Heart right ventricle (tissue), 16 donors: ENCODE results near the gene SLC35D3. TPM values are rescaled to one million over a fixed set of nuclear protein-coding genes. Genes with fewer than 3 reads are reported as not detected.

Source experiments
- ATAC-seq, 8 donors: fragments of 200-7000 bp; cut with Tn5 transposase; one replicate each; pipeline ENCODE4 v1.9.1; 2020; ENCODE audit warnings: mild to moderate bottlenecking in 8 of 8, moderate library complexity in 8 of 8, moderate number of reproducible peaks in 1 of 8
- DNase-seq, 2 donors: peaks; one replicate each; pipeline ENCODE4 v3.0.0-alpha.2; 2020
- H3K27ac ChIP-seq, 10 donors: fragments of 200-600 bp; sonication (generic) in 2 of 10; one replicate each; pipeline versions ENCODE4 v1.5.0 to v1.8.0; 2020 to 2022; ENCODE audit warnings: mild to moderate bottlenecking in 3 of 10
- H3K27me3 ChIP-seq, 7 donors: fragments of 200-600 bp; one replicate each; pipeline ENCODE4 v1.8.0; 2021 to 2022; ENCODE audit warnings: mild to moderate bottlenecking in 2 of 7
- H3K36me3 ChIP-seq, 9 donors: fragments of 200-600 bp; sonication (generic) in 1 of 9; one replicate each; pipeline versions ENCODE4 v1.5.0 to v1.8.0; 2020 to 2022; ENCODE audit warnings: mild to moderate bottlenecking in 2 of 9
- H3K4me1 ChIP-seq, 9 donors: fragments of 200-600 bp; sonication (generic) in 1 of 9; one replicate each; pipeline versions ENCODE4 v1.5.0 to v1.8.0; 2020 to 2022; ENCODE audit warnings: mild to moderate bottlenecking in 4 of 9
- H3K4me3 ChIP-seq, 10 donors: fragments of 200-600 bp; sonication (generic) in 2 of 10; one replicate each; pipeline versions ENCODE4 v1.5.0 to v1.8.0; 2020 to 2022; ENCODE audit warnings: mild to moderate bottlenecking in 7 of 10, moderate library complexity in 2 of 10
- H3K9me3 ChIP-seq, 11 donors: fragments of 200-600 bp in 10 of 11; sonication (generic) in 2 of 11; one replicate each; pipeline versions ENCODE4 v1.5.0 to v1.8.0; 2013 to 2022; ENCODE audit warnings: mild to moderate bottlenecking in 2 of 11, control low read depth in 1 of 11, moderate library complexity in 1 of 11
- CTCF ChIP-seq, 9 donors: fragments of 200-600 bp; sonication (generic) in 2 of 9; IDR thresholded peaks; one replicate each; pipeline versions ENCODE4 v1.5.0 to v1.8.0; 2021 to 2022; ENCODE audit warnings: antibody characterized with exemption in 9 of 9, mild to moderate bottlenecking in 5 of 9, moderate library complexity in 1 of 9
- WGBS, 2 donors: extraction: QIAGEN DNeasy Blood & Tissue Kit; methylation state at CpG; one replicate each; pipeline ENCODE4 v1.1.7; 2013; ENCODE audit warnings: inconsistent platforms in 1 of 2; 5-methylcytosine and 5-hydroxymethylcytosine counted together
- intact Hi-C, 10 donors: fragments of 100-400 bp; cut with DNase I; formaldehyde crosslinking; loops; one replicate each; pipeline versions ENCODE4 v1.11.1 to v1.14.2; 2022
- polyA plus RNA-seq, 2 donors: library from polyadenylated mRNA; stranded (reverse); fragments of 200-250 nt; gene quantifications; one replicate each; pipeline ENCODE4 v1.2.3, GENCODE V29; 2013
- total RNA-seq, 10 donors: library from RNA; stranded (reverse); fragmentation: NEBNext Ultra II Directional in 3 of 10; extraction: Animal tissue kit (Norgen Biotek cat#: 25700) in 3 of 10; gene quantifications; one replicate each; pipeline versions ENCODE4 v1.2.1 to v1.2.4, GENCODE V29; 2021 to 2023
- donor health status: Arrhythmogenic right ventricular cardiomyopathy.
- donor health status: ischemic (EF 13 %, LVEDD 7.1; RV severe dilation, severe dysfunction).
- donor health status: healthy with polysubstance abuse.
- donor health status: DM: no; HTN: yes; CAD: no.
- donor health status: DM: no; HTN: no; CAD: no.
- donor health status: ischemic (EF 25% LVEDD 6.9; RV normal size, moderate dysfunction).
- donor health status: ischemic (EF 25% LVEDD 5.7; RV mildly dilated, moderate dysfunction).
- donor health status: healthy.
- donor health status: DM: yes; HTN: yes; CAD: no.
- donor health status: Ischemic cardiomyopathy.
- donor health status: ischemic (EF 35%, LVEDD 5.7; RV mildly dilated, moderate dysfunction).
- donor health status: nonischemic (EF 11% LVEDD 7.7; RV severe dilation, severe dysfunction).
- donor health status: DM: yes; HTN: yes; CAD: no.
- donor health status: PGD.
- donor health status: ischemic (EF 29% LVEDD 5.4; RV normal size, mild dysfunction).
- donor health status: nonischemic (EF 23%, LVEDD 6.1; RV moderate dilation, normal function).

SLC35D3 gene
- total and polyA plus RNA-seq, 12 donors = 0.04 TPM; not detected in 11

- peak; percentile 82 to 95 (median 90) for ATAC-seq
- intact Hi-C loops = loop anchor here in 2 of 10 donors (5.0 to 10.0 kb wide), 2 partner anchors 120 to 682 kb away; no protein-coding TSS in a partner anchor
- no peaks in the 10 kb centered on the region for H3K36me3 ChIP-seq
These were observed 40.6 kb downstream of the SLC35D3 start for GRCh38 chr6:136962661-136963060.

GRCh38 chr6:136963259-136963658 lies 41.2 kb downstream of the SLC35D3 start:
- TF ChIP-seq CTCF (IDR thresholded peaks at IDR 0.05) = no peak
- DNase-seq (no peak), ATAC-seq (peak; percentile 36 to 91 (median 76))
- peaks cover 0 to 30% (median 7%) of the 10 kb centered on the region in 9 donors for H3K4me1 ChIP-seq
- intact Hi-C loops = loop anchor here in 2 of 10 donors (5.0 to 10.0 kb wide), 2 partner anchors 121 to 682 kb away; no protein-coding TSS in a partner anchor
- peaks cover 0 to 17% (median 0%) of the 10 kb centered on the region in 7 donors for H3K27me3 ChIP-seq
- H3K4me3 ChIP-seq = no peak overlapping the region
- no peaks in the 10 kb centered on the region for H3K9me3 ChIP-seq
- H3K27ac ChIP-seq = peak overlapping the region in 8 of 10 donors; percentile 24 to 81 (median 64)
- WGBS, 2 donors = 27 to 36% methylated on average over 2 of the region's 2 CpGs
- no peaks in the 10 kb centered on the region for H3K36me3 ChIP-seq

More at GRCh38 chr6:136962661-136963060, 40.6 kb downstream of the SLC35D3 start:
- Histone ChIP-seq H3K4me1 (peaks cover 0 to 27% (median 7%) of the 10 kb centered on the region in 9 donors), H3K27ac (peak overlapping the region in 9 of 10 donors; percentile 24 to 81 (median 64)), H3K9me3 (no peaks in the 10 kb centered on the region), H3K4me3 (no peak overlapping the region), H3K27me3 (peaks cover 0 to 14% (median 0%) of the 10 kb centered on the region in 7 donors)
- WGBS, 2 donors = 21 to 30% methylated on average over 4 of the region's 4 CpGs
- peak in 1 of 2 donors; percentile 56 for DNase-seq
- TF ChIP-seq CTCF (IDR thresholded peaks at IDR 0.05) = no peak

- peaks cover 0 to 35% (median 14%) of the 10 kb centered on the region in 9 donors for H3K4me1 ChIP-seq
- 73 to 81% methylated on average over 2 of the region's 2 CpGs for WGBS, 2 donors
- no peak for DNase-seq
- H3K9me3 ChIP-seq = no peaks in the 10 kb centered on the region
- H3K27ac ChIP-seq = peak overlapping the region in 2 of 10 donors; percentile 77 to 79
- no peak for ATAC-seq
- H3K27me3 ChIP-seq = peaks cover 0 to 13% (median 0%) of the 10 kb centered on the region in 7 donors
- no peak overlapping the region for H3K4me3 ChIP-seq
- H3K36me3 ChIP-seq = no peaks in the 10 kb centered on the region
- no peak for TF ChIP-seq CTCF (IDR thresholded peaks at IDR 0.05)
- intact Hi-C loops = loop anchor here in 2 of 10 donors (5.0 to 10.0 kb wide), 2 partner anchors 122 to 680 kb away; no protein-coding TSS in a partner anchor
These were observed 42.3 kb downstream of the SLC35D3 start for GRCh38 chr6:136964398-136964797.

- intact Hi-C loops = loop anchor here in 6 of 10 donors (2.0 to 10.0 kb wide), 4 partner anchors 44 to 677 kb away; no protein-coding TSS in a partner anchor
- H3K36me3 ChIP-seq = no peaks in the 10 kb centered on the region
- H3K27me3 ChIP-seq = peaks cover 0 to 8% (median 0%) of the 10 kb centered on the region in 7 donors
- no peak overlapping the region for H3K4me3 ChIP-seq
- peak; percentile 50 to 61 for DNase-seq
- TF ChIP-seq CTCF (IDR thresholded peaks at IDR 0.05) = peak; percentile 43 to 74 (median 64)
- H3K4me1 ChIP-seq = peaks cover 0 to 20% (median 13%) of the 10 kb centered on the region in 9 donors
- peak overlapping the region in 5 of 10 donors; percentile 2 to 78 (median 48) for H3K27ac ChIP-seq
- H3K9me3 ChIP-seq = no peaks in the 10 kb centered on the region
- peak; percentile 69 to 88 (median 78) for ATAC-seq
- 53 to 56% methylated on average over 19 of the region's 19 CpGs for WGBS, 2 donors
These were observed 46.0 kb downstream of the SLC35D3 start for GRCh38 chr6:136967876-136968752.
